GM21423 (cell line): Measurements from ENCODE around the gene PITPNM2.
"Not testable (repeated sequence)": the region's sequence is repeated elsewhere in the genome, so short reads cannot be mapped to it uniquely, and the experiment has no call there.

Experiments
- ATAC-seq: cut with Tn5 transposase; IDR thresholded peaks from one replicate; pipeline ENCODE4 v1.9.1; 2021; ENCODE audit warnings: mild to moderate bottlenecking, moderate library complexity; ENCODE audit not compliant: unreplicated experiment

The PITPNM2 gene

DNA sequence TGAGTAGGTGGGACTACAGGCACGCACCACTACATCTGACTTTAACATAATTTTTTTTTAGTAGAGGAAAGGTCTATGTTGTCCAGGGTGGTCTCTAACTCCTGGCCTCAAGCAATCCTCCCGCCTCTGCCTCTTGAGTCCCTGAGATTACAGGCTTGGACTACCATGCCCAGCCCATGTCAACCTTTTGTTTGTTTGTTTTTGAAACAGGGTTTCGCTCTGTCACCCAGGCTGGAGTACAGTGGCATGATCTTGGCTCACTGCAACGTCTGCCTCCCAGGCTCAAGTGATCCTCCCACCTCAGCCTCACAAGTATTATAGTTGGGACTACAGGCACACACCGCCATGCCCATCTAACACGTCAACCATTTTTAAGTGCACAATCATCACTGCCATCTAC is 29.2 kb downstream of the PITPNM2 start:
- ATAC-seq: no peak

DNA sequence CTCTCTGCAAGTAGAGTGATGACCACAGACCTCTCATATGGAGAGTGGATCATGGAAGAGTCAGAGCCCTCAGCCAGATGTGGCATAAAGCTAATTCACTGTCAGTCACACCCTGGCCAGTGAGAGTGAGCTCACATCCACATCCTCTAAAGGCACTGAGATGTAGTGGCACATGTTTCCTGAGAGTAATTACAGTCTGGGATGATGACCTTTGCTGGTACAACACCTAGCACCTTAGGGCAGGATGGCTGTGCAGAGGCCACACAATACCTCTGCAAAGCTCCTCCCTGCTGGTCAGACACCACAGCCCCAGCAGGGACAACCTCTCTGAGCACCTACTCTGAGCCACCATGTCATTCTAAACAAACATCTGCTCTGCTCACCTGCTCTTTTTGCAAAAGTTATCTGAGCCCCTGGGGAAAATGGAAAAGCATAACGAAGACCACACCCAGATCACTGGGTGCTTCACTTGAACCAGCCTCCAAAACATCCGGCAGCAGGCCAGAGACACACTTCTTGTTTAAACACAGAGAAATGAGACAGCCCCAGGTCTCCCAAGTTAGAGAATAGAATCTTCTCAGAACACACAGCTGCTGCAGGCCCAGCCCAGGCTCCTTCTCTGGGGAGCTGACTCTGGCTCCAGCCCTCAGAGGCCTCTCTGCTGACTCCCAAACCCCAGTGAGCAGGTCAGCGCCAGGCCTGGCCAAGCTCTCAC is 30.3 kb downstream of the PITPNM2 start:
- no peak for ATAC-seq

DNA sequence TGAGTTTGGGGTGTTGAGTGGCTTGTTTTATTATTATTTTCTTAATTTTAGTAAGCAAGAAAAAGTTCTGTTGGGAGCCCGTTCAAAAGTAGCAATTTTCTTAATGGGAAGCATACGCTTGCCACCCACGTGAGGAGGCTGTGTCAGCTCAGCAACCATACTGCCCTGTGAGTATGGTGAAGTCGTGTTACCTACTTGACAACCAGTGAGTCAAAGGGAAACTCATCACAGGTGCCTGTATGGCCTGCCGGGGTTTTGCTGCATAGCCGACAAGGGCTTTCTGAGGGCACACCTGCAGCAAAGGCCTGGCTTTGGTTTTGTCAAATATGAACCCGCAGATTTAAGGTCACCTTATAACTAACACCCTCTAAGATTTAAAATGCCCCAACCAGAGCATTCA is 31.1 kb downstream of the PITPNM2 start:
- ATAC-seq: no peak

DNA sequence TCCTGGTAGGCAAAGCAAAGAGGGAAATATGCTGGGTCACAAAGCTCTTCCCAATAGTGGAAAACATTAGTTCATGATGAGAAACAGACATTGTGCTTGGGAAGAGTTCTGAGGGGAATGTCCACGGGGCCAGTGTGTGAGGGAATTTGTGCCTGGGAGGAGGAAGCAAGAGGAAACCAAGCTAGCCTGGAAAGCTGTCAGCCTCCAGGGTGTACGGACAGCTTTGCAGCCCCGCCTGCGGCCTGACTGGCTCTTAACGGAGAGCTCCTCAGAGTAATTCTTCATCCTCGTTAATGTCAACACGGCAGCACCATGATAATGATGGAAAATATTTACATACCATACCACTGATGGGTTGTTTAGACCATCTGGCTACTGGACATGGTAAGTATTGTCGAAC is 32.4 kb downstream of the PITPNM2 start:
- no peak for ATAC-seq

DNA sequence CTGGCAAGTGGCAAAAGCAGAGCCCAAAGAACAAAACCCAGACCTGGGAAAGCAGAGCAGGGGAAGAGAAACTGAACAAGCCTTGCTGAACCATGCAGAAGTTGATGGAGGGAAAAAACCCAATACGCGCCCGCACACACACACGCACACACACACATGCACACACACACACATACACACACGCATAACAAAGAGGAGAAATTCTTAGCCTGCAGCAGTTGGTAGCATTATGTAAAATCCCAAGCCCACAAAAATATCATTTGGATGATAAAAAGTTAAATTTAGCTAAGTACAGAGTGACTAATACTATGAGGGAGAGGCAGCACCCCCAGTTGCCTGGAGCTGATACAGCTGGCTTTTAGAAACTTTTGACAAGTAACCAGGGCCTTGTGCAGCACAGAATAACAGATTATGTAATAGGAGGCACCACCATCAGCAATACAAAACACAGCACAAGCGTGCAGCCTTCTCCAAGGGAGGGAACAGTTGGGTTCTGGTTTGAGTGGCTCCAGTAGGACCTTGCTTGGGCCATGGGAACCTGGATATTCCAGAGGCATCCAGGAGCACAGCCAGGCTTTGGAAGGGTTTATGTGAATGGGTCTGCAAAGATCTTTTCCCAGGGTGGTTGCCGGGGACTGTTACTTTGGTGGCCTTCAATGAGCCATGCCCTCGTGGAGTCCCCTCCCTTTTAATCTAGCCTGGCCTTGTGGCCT is 35.3 kb downstream of the PITPNM2 start:
- no peak for ATAC-seq

DNA sequence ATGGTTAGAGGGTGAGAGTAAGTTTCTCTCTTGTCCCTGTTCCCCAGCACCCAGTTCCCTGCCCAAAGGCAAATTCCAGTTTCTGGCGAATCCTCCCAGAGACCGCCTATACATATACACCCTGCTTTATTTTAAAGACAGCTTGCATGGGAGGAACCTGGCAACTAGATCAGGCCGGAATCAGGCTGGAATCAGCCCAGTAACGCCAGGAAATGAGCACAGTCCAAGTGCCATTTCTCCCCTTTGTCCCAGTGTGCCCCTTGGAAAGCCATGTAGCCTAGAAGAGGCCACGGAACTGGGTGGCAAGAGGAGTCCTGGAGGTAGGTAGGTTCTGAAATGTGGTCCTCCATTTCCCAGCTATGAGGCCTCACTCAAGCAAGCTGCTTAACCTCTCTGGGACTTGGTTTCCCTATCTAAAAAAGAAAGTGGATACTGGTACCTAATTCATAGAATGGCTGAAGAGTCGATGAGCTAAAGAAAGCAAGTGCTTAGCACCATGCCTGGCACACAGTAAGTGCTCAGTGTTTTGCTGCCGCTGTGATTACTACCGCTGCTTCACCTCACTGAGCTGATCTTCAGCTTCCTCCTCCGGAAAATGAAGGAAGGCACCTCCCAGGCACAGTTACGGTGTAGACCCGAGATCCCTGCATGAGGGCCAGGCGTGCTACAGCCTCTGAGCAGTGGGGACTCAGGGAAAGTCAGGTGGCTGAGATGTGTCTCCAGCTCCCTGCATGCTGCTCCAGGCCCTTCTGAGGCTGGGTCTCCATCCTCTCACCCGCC is 36.4 kb downstream of the PITPNM2 start:
- ATAC-seq: no peak

DNA sequence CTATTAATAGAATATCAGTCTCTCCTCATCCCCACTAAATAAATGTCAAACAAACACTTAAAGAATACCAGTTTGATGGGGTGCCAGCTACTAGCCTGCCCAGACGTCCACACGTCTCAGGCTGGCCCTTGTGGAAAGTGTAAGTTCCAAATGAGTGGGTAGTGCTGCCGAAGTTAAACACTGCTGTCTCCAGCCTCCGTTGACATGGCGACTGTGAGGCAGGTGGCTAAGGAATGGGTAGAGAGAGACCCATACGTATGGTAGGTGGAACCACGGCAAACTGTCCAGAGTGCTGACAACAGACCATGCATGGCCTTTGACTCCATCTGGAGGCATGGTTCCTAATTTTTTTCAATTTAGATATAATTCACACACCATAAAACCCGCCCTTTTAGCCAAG is 37.9 kb downstream of the PITPNM2 start:
- no peak for ATAC-seq

DNA sequence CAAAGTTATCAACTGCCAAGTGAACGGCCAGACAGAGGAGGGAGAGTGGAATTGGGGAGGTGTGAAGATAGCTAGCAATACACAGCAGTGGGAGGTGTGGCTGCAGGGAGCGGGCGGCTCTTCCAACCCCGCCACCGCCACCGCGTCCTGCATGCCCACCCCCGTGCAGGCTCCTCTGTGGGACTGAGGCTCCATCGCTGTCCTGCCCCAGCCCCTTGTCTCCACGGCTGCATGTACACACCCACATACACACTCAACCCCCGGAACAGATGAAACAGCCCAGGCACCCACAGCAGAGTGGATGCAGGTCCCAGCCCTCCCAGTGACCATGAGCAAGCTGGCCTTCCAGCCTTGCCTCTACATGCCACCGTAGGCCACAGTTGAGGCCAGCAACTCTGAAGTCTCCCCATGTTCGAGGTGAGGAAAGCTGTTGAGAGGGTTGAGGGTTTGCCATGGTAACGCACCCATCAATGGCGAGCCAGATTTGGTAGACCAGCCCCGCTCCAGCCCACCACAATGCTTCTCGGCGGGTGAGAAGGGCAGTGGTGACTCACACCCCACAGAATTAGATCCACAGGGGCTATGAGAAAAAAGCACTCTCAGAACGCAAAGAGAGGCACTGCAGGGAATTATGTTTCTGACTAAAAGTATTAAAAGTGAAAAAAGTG is 39.3 kb downstream of the PITPNM2 start:
- no peak for ATAC-seq

DNA sequence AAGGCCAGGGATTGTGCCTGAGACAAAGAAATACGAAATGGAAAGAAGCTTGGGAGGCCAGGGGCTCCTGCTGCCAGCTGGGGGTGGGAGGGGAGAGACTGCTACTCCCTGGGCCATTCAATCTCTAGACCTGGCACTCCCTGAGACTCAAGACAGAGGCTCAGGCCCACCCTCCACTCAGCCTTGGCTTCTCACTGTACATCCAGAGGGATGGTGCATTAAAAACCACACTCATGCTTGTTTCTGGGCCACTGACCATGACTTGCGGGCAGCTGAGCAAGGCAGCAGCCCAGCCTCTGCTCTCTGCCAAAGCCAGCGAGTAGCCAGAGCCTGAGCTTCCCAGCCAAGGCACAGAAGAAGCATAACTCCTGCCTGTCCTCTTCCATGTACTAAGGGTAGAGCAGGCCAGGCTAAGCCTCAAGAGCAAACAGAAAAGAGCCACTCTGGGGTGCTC is 41.5 kb downstream of the PITPNM2 start:
- ATAC-seq: no peak

DNA sequence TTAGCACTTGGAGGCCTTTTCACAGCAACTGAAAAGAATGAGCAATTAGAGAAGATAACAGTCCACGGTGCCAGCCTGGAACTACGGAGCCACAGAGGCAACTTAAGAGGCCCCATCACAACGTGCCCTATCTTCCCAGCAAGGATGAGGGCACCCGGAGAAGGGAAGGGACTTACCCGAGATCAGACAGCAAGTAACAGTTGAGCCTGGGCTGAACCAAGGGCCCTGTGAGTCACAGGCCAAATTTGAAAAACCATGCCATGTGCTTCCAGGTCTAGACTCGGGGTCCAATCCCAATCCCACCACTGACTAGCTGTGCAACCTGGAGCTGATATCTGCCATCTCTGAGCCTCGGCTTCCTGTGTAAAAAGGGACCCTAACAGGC is 42.2 kb downstream of the PITPNM2 start:
- no peak for ATAC-seq

DNA sequence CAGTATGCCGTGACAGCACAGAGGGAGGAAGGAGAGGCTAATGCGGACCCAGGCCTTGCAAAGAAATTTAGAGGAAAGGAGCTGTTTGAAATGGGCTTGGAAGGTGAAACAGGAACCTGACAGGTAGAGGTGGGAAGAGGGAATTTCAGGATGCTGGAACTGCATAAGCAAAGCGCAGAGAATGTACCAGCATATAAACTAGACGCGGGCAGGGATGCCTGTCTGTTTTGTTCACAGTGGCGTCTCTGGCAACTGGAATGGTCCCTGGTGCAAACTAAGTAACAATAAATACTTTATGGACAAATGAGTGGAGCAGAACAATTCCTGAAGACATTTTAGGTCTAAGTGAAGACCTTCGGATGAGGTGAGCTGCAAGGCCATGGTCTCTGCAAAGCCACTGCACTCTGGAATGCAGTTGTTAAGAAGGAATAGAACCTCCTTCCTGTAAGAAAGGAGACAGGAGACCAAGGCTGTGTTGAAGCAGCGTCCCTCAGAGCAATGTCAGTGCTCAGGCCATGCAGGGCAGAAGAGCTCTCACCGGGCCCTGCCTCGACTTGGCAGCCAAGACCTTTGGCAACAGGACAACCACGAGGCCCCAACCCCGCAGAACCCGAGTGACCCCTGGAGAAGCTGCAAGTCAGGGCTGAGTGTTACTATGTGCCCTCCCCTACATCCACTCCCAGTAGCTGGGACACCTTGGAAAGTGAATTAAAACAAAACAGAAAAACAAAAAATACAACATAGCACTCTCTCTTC is 42.8 kb downstream of the PITPNM2 start:
- no peak for ATAC-seq

DNA sequence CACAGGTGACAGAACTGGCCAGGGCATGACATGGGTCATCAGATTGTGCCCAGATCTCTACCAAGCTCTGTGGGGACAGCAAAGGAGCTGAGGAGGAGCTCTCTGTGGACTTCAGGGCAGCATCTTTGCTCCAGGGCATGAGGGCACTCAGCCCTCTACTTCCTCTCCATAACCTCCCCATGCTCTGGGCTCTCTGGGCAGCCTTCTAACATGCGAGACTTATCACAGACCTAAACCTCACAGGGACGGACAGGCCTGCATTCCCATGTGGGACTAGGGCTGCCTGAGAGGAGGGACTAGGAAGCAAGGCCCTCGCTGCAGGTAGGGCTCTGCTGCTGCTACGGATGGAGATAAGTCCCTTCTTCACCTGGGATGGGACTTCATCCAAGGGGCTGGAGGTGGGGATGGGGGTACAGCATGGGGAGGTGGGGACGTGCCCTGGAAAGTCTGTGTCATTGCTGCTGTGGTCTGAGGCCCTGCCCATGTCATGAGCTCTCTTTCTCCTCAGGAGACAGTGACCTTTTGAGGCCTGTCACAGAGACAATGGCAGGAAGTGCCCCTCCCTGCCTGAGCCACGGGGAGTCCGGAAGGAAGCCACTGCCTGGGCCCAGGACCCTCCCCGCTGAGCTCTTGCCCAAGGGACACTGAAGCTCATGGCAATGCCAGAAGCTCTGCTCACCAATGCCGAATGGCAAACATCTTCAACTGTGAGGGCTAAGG is 44.1 kb downstream of the PITPNM2 start:
- no peak for ATAC-seq

DNA sequence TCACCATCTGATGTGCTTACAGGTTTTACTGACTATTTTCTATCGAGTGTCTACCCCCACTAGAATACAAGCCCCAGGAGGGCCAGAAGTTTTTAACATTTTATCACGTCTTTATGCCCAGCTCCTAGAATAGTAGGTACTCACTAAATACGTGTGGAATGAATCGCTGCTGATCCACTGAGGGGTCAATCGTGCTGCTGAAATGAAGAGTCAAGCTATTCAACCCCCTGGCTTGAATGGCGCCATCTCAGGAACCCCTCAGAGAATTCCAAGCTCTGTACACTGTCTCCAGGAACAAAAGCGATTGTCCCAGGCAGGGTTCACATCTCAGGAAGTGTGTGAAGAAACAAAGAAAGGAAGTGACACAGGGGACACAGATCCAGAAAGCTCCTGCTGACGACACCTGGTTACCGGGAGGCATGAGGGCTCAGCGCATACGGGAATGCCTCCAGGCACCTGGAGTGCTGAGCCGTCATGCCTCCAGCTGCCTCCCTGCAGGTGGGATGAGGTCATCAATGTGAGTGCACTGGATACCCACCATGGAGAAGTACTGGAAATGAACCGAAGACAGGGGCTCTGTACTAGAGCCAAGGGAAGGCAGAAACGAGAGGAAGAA is 45.6 kb downstream of the PITPNM2 start:
- ATAC-seq: no peak

DNA sequence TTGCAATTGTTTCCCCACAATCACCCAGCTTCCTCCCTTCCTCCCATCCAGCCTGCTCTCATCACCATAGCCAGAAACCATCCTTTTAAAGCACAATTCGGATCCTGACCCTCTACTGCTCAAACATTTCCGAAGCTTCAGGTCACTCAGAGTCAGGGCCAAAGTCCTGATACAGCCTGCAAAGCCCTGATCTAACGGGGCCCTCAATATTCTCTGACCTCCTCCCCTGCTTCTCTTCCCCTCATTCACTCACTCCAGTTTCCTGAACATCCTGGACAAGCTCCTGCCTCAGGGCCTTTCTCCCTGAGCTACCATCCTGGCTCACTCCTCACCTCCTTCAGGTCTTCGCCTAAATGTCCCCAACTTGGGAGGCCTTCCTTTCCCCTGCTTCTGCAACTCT is 46.1 kb downstream of the PITPNM2 start:
- ATAC-seq: no peak

DNA sequence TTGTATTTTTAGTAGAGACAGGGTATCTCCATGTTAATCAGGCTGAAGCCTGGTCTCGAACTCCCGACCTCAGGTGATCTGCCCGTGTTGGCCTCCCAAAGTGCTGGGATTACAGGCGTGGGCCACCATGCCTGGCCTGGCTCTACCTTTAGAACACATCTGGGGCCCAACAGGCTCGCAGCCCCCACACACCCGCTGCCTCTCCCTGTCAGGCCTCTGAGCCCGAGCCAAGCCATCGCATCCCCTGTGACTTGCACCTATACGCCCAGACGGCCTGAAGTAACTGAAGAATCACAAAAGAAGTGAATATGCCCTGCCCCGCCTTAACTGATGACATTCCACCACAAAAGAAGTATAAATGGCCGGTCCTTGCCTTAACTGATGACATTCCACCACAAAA is 46.8 kb downstream of the PITPNM2 start:
- not testable (repeated sequence) for ATAC-seq

DNA sequence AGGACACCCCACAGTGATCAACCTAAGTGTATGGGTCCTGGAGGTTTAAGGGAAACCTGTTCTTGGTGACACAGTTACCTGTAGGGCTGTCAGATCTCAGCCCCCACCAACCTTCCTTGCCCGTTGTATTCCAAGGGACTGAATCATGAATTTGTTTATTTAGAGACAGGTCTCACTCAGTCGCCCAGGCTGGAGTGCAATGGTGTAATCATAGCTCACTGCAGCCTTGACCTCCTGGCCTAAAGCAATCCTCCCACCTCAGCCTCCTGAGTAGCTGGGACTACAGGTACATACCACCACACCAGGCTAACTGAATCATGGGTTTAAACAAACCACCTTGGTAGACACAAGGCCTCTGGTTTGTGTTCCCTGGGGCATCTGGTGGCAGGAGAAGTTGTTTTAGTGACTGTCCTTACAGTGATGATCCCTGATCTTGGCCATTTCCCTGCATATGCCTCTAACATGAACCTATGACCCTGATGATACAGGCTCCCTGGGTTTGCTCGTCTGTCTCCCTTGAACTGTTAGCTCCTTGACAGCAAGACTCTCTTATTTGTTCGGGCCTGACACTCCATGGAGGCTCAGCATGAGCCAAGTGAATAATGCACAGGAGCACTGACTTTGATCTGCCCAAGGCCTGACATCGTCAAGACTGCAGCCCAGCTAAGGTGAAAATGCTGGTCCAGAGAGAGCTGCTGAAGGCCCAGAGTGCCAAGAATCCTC is 47.9 kb downstream of the PITPNM2 start:
- no peak for ATAC-seq

DNA sequence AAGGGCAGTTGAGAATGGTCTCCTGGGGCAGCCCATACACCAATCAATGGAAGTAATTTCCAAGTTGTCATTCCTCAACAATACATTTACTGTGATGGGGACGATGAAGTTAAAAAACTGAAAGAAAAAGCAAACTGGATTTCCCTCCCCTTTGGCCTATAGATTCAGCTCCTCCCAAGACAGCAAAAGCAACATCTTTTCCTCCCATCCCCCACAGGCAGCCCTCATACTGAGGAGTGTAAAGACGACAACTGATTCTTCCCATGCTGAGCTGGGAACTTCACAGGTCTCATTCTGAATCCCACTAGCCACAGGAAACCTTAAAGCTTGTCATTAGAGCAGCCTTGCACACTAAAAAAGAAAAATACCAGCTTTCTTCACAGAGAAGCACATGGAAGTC is 48.5 kb downstream of the PITPNM2 start:
- no peak for ATAC-seq

DNA sequence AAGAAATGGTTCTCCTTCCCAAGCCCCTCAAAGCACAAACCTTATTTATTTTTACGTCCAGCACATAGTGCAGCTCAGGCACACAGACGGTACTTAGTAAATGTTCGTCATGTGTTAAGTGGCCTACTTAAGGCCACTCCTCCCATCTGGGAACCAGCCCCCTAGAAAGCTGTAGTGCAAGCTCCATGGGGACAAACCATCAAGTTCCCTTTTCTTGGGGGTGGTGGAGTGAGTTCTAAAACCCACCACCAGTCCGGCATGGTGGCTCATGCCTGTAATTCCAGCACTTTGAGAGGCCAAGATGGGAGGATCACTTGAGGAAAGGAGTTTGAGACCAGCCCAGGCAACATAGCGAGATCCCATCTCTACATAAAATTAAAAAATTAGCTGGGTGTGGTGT is 49.4 kb downstream of the PITPNM2 start:
- no peak for ATAC-seq
